Heart left ventricle (tissue), 16 donors: ENCODE measurements around the gene TJAP1. TPM values are rescaled to one million over a fixed set of nuclear protein-coding genes. Genes with fewer than 3 reads are reported as not detected.

Experiments used
- ATAC-seq, 4 donors: fragments of 200-7000 bp; cut with Tn5 transposase; one replicate each; pipeline ENCODE4 v1.9.1; 2020 to 2022; ENCODE audit warnings: moderate library complexity in 4 of 4, mild to moderate bottlenecking in 3 of 4, moderate number of reproducible peaks in 1 of 4
- DNase-seq, 5 donors: peaks; one replicate each; pipeline ENCODE4 v3.0.0-alpha.2; 2020
- H3K27ac ChIP-seq, 12 donors: fragments of 200-600 bp; sonication (generic) in 4 of 12; one replicate each; pipeline versions ENCODE4 v1.5.0 to v1.8.0; 2016 to 2022; ENCODE audit warnings: mild to moderate bottlenecking in 2 of 12
- H3K27me3 ChIP-seq, 9 donors: fragments of 200-600 bp; sonication (generic) in 2 of 9; one replicate each; pipeline versions ENCODE4 v1.5.1 to v1.8.0; 2016 to 2022; ENCODE audit warnings: mild to moderate bottlenecking in 3 of 9
- H3K36me3 ChIP-seq, 9 donors: fragments of 200-600 bp; sonication (generic) in 2 of 9; one replicate each; pipeline versions ENCODE4 v1.5.0 to v1.8.0; 2018 to 2022; ENCODE audit warnings: mild to moderate bottlenecking in 2 of 9
- H3K4me1 ChIP-seq, 12 donors: fragments of 200-600 bp; sonication (generic) in 4 of 12; one replicate each; pipeline versions ENCODE4 v1.5.0 to v1.8.0; 2016 to 2022; ENCODE audit warnings: mild to moderate bottlenecking in 3 of 12
- H3K4me3 ChIP-seq, 12 donors: fragments of 200-600 bp; sonication (generic) in 4 of 12; one replicate each; pipeline versions ENCODE4 v1.5.0 to v1.8.0; 2017 to 2022; ENCODE audit warnings: mild to moderate bottlenecking in 9 of 12, moderate library complexity in 4 of 12
- H3K9me3 ChIP-seq, 12 donors: fragments of 200-600 bp; sonication (generic) in 4 of 12; one replicate each; pipeline versions ENCODE4 v1.5.0 to v1.8.0; 2016 to 2022; ENCODE audit warnings: mild to moderate bottlenecking in 1 of 12
- CTCF ChIP-seq, 12 donors: fragments of 200-600 bp; sonication (generic) in 4 of 12; IDR thresholded peaks; one replicate each; pipeline versions ENCODE4 v1.5.0 to v1.8.0; 2018 to 2022; ENCODE audit warnings: antibody characterized with exemption in 12 of 12, mild to moderate bottlenecking in 5 of 12
- POLR2A ChIP-seq, 2 donors: fragments of 450-650 bp; IDR thresholded peaks; one replicate each; pipeline ENCODE4 v1.6.1; 2017; ENCODE audit warnings: antibody characterized with exemption in 2 of 2, mild to moderate bottlenecking in 2 of 2, moderate library complexity in 2 of 2
- WGBS, 4 donors: extraction: QIAGEN DNeasy Blood & Tissue Kit in 2 of 4; methylation state at CpG; one replicate each; pipeline versions ENCODE4 v1.1.5 to v1.1.7; 2013 to 2018; 5-methylcytosine and 5-hydroxymethylcytosine counted together
- intact Hi-C, 10 donors: fragments of 100-400 bp; cut with DNase I; formaldehyde crosslinking; loops; one replicate each; pipeline versions ENCODE4 v1.11.1 to v1.14.2; 2022
- polyA plus RNA-seq, 2 donors: library from polyadenylated mRNA; stranded (reverse); fragments of 200-250 nt; gene quantifications; one replicate each; pipeline ENCODE4 v1.2.3, GENCODE V29; 2013
- total RNA-seq, 9 donors: library from RNA; depleted of rRNA in 2 of 9; stranded (reverse); fragments of >200 nt in 2 of 9; fragmentation: NEBNext Ultra II Directional in 3 of 9; extraction: Animal tissue kit (Norgen Biotek cat#: 25700) in 3 of 9; gene quantifications; one replicate each; pipeline versions ENCODE4 v1.1.0 to v1.2.4, GENCODE V29; 2016 to 2023
- donor health status: ischemic (EF 13 %, LVEDD 7.1; RV severe dilation, severe dysfunction).
- donor health status: healthy with polysubstance abuse.
- donor health status: DM: no; HTN: yes; CAD: no.
- donor health status: DM: no; HTN: no; CAD: no.
- donor health status: ischemic (EF 25% LVEDD 6.9; RV normal size, moderate dysfunction).
- donor health status: ischemic (EF 25% LVEDD 5.7; RV mildly dilated, moderate dysfunction).
- donor health status: healthy.
- donor health status: DM: yes; HTN: yes; CAD: no.
- donor health status: ischemic (EF 35%, LVEDD 5.7; RV mildly dilated, moderate dysfunction).
- donor health status: nonischemic (EF 11% LVEDD 7.7; RV severe dilation, severe dysfunction).
- donor health status: DM: yes; HTN: yes; CAD: no.
- donor health status: PGD.
- donor health status: ischemic (EF 29% LVEDD 5.4; RV normal size, mild dysfunction).
- donor health status: nonischemic (EF 23%, LVEDD 6.1; RV moderate dilation, normal function).

Gene TJAP1
- total and polyA plus RNA-seq, 11 donors = 16.5 to 34.5 (median 18.7) TPM

DNA sequence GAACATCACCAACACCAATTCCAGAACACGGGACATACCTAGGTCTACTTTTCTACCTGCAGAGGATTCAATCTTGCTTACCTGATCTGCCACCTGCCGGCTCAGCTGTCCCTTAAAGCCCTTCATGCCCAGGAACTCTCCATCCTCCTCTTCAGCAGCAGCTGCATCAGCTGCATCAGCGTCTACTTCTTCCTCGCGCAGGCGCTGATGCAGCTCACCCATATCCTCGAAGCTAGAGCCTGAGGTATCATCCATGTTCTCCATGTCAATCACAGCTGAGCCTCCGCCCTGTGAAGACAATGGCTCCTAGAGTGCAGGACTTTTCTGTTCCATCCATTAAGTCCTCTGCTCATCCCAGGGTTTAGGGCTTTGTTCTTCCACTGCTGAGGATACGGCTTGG lies 38.4 kb downstream of the TJAP1 start:
- TF ChIP-seq CTCF (IDR thresholded peaks at IDR 0.05) (no peak), POLR2A (IDR thresholded peaks at IDR 0.05) (no peak)
- peaks cover 21 to 73% (median 59%) of the 10 kb centered on the region in 12 donors for H3K4me1 ChIP-seq
- H3K27me3 ChIP-seq = no peaks in the 10 kb centered on the region
- peaks cover 0 to 68% (median 61%) of the 10 kb centered on the region in 9 donors for H3K36me3 ChIP-seq
- H3K4me3 ChIP-seq = peak overlapping the region; percentile 42 to 99 (median 78)
- intact Hi-C loops = loop anchor here in 2 of 10 donors (5.0 kb wide), 1 partner anchor 61 kb away; the partner anchor contains the start of genes POLH (in 2 of the 2) and XPO5 (in 2 of the 2)
- H3K27ac ChIP-seq = peak overlapping the region in 8 of 12 donors; percentile 89 to 98 (median 92)
- no peak for DNase-seq
- WGBS, 4 donors = 48 to 74% (median 66%) methylated on average over 9 of the region's 9 CpGs
- no peak for ATAC-seq
- no peaks in the 10 kb centered on the region for H3K9me3 ChIP-seq

DNA sequence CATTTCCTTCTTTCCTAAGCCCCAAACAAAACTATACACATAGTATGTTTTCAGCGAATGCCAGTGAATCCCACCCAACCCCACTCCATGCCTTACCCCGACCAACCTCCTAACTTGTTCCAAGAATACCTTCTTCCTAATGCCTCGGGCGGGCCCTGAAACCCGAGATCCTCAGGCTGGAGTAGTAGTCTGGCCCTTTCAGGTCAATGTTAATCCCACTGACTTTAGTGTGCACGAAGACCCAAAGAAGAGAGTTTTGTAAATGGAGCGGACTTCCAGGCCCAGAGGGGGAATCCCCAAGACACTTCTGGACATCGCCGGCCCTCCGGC lies 39.0 kb downstream of the TJAP1 start:
- no peaks in the 10 kb centered on the region for H3K9me3 ChIP-seq
- H3K27me3 ChIP-seq = no peaks in the 10 kb centered on the region
- intact Hi-C loops = loop anchor here in 2 of 10 donors (5.0 kb wide), 1 partner anchor 61 kb away; the partner anchor contains the start of genes POLH (in 2 of the 2) and XPO5 (in 2 of the 2)
- H3K36me3 ChIP-seq = peaks cover 0 to 68% (median 65%) of the 10 kb centered on the region in 9 donors
- peak overlapping the region; percentile 57 to 98 (median 90) for H3K27ac ChIP-seq
- ATAC-seq = peak in 2 of 4 donors; percentile 0 to 10
- 0 to 1% (median 0%) methylated on average over 6 to 10 of the region's 10 CpGs for WGBS, 4 donors
- H3K4me1 ChIP-seq = peaks cover 19 to 68% (median 54%) of the 10 kb centered on the region in 12 donors
- peak overlapping the region; percentile 42 to 99 (median 78) for H3K4me3 ChIP-seq
- no peak for TF ChIP-seq CTCF (IDR thresholded peaks at IDR 0.05)
- no peak for DNase-seq

DNA sequence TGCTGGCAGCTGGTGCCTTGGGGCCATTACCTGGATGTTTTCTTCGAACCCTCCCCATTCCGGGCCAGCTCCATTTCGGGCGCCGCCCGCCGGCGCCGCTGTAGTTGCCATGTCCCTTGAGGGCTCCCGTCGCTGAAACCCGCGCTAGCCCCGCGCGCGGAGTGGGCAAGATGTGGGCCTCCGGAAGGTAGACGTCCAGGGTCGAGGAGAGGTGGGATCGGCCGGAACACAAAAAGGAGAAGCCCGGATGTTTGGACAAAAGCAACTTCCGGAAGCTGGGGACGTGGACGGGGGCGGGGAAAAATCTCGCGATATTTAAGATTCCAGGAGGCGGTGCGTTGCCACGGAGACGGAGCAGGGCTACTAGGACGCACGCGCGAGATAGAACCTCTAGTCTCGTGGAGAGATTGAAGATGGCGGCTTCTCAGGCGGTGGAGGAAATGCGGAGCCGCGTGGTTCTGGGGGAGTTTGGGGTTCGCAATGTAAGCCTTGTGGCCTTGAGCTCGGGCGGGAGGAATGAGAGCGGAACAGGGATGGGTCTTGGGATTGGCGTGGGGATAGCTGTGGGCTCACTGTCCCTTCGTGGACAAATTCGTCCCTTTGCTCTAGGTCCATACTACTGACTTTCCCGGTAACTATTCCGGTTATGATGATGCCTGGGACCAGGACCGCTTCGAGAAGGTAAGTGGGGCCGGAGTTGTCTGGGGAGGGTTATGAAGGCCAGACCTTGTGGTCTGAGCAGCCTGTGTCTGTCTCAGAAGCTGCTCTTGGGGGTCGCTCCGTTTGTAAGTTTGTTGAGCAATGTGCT lies 39.5 kb downstream of the TJAP1 start, which contains the start of the genes POLR1C and YIPF3:
Gene POLR1C (plus strand): TSS at position 393 of the 808 bp plus-strand sequence. CDS start 21 bp downstream, at position 414.
Gene YIPF3 (minus strand): TSS at position 230 of the 808 bp plus-strand sequence. CDS start 119 bp downstream, at position 111.
- peaks cover 0 to 68% (median 65%) of the 10 kb centered on the region in 9 donors for H3K36me3 ChIP-seq
- no peaks in the 10 kb centered on the region for H3K27me3 ChIP-seq
- intact Hi-C loops = loop anchor here in 2 of 10 donors (5.0 kb wide), 1 partner anchor 60 kb away; the partner anchor contains the start of genes POLH (in 2 of the 2) and XPO5 (in 2 of the 2)
- ATAC-seq = peak; percentile 92 to 96 (median 92)
- TF ChIP-seq POLR2A (IDR thresholded peaks at IDR 0.05) (peak in 1 of 2 donors; percentile 73), CTCF (IDR thresholded peaks at IDR 0.05) (no peak)
- H3K4me1 ChIP-seq = peaks cover 18 to 66% (median 49%) of the 10 kb centered on the region in 12 donors
- H3K9me3 ChIP-seq = no peaks in the 10 kb centered on the region
- DNase-seq = peak; percentile 96 to 98 (median 98)
- WGBS, 4 donors = 0% methylated on average over 53 to 57 of the region's 57 CpGs
- H3K4me3 ChIP-seq = peak within 1 kb of the TSS; percentile 42 to 99 (median 78)
- H3K27ac ChIP-seq = peak within 1 kb of the TSS; percentile 57 to 98 (median 90)
